Breast epithelium (tissue), 3 donors: Measurements from ENCODE around the gene MDFIC.

Experiments
- POLR2A ChIP-seq: fragments of 450-650 bp; IDR thresholded peaks from one replicate; pipeline ENCODE4 v1.6.1; 2016; ENCODE audit warnings: antibody characterized with exemption, mild to moderate bottlenecking, moderate library complexity
- POLR2AphosphoS5 ChIP-seq, 3 donors: sonication (generic); formaldehyde crosslinking; IDR thresholded peaks; one replicate each; pipeline ENCODE4 v1.6.1; 2017; ENCODE audit warnings: antibody characterized with exemption in 3 of 3
- TF ChIP-seq, protein P1 (sequence below), 3 donors: fragments of 450-650 bp; IDR thresholded peaks; one replicate each; pipeline ENCODE4 v1.5.1; 2016 to 2017; ENCODE audit warnings: antibody characterized with exemption in 3 of 3, mild to moderate bottlenecking in 3 of 3, moderate library complexity in 3 of 3

GRCh38 chr7:114988026-114988425 lies 66.1 kb downstream of the MDFIC start:
- TF ChIP-seq, protein P1, sequence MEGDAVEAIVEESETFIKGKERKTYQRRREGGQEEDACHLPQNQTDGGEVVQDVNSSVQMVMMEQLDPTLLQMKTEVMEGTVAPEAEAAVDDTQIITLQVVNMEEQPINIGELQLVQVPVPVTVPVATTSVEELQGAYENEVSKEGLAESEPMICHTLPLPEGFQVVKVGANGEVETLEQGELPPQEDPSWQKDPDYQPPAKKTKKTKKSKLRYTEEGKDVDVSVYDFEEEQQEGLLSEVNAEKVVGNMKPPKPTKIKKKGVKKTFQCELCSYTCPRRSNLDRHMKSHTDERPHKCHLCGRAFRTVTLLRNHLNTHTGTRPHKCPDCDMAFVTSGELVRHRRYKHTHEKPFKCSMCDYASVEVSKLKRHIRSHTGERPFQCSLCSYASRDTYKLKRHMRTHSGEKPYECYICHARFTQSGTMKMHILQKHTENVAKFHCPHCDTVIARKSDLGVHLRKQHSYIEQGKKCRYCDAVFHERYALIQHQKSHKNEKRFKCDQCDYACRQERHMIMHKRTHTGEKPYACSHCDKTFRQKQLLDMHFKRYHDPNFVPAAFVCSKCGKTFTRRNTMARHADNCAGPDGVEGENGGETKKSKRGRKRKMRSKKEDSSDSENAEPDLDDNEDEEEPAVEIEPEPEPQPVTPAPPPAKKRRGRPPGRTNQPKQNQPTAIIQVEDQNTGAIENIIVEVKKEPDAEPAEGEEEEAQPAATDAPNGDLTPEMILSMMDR (IDR thresholded peaks at IDR 0.05) = no peak
- TF ChIP-seq POLR2A (no peak), POLR2AphosphoS5 (IDR thresholded peaks at IDR 0.05) (no peak)
